Gastrocnemius medialis (tissue), 4 donors: Measurements from ENCODE around the gene CD7. TPM values are rescaled to one million over a fixed set of nuclear protein-coding genes. Genes with fewer than 3 reads are reported as not detected.

Experiments used
- ATAC-seq, 2 donors: fragments of 150-250 bp; one replicate each; pipeline ENCODE4 v1.9.1; 2016
- DNase-seq, 2 donors: peaks; one replicate each; pipeline ENCODE4 v3.0.0-alpha.2; 2019
- H3K27ac ChIP-seq, 4 donors: fragments of 200-600 bp; sonication (generic); 1 replicate in 1 of 4; 2 replicates in 3 of 4; pipeline ENCODE4 v1.5.1; 2016 to 2018; ENCODE audit warnings: mild to moderate bottlenecking in 2 of 4, moderate library complexity in 1 of 4
- H3K27me3 ChIP-seq, 3 donors: fragments of 200-600 bp; sonication (generic) in 2 of 3; 1 replicate in 1 of 3; 2 replicates in 2 of 3; pipeline versions ENCODE4 v1.5.1 to v1.6.0; 2016 to 2019; ENCODE audit warnings: mild to moderate bottlenecking in 1 of 3, moderate library complexity in 1 of 3
- H3K36me3 ChIP-seq, 2 donors: fragments of 200-600 bp; sonication (generic) in 1 of 2; one replicate each; pipeline ENCODE4 v1.5.1; 2017 to 2018
- H3K4me1 ChIP-seq, 2 donors: fragments of 200-600 bp; sonication (generic) in 1 of 2; one replicate each; pipeline ENCODE4 v1.5.1; 2016 to 2017; ENCODE audit warnings: mild to moderate bottlenecking in 2 of 2
- H3K4me3 ChIP-seq, 4 donors: fragments of 200-600 bp; sonication (generic) in 3 of 4; 1 replicate in 1 of 4; 2 replicates in 3 of 4; pipeline ENCODE4 v1.5.1; 2016 to 2019; ENCODE audit warnings: mild to moderate bottlenecking in 2 of 4
- H3K9me3 ChIP-seq, 3 donors: fragments of 200-600 bp; sonication (generic) in 2 of 3; 1 replicate in 1 of 3; 2 replicates in 2 of 3; pipeline ENCODE4 v1.5.1; 2016 to 2019
- POLR2A ChIP-seq, 2 donors: fragments of 450-650 bp; IDR thresholded peaks; one replicate each; pipeline ENCODE4 v1.6.1; 2017; ENCODE audit warnings: antibody characterized with exemption in 2 of 2, mild to moderate bottlenecking in 2 of 2, moderate library complexity in 2 of 2
- in situ Hi-C, 4 donors: fragments of 200-750 bp; cut with MboI; loops; one replicate each; pipeline versions ENCODE4 v1.15.0 to v1.8.0; 2017; ENCODE audit warnings: low sequenced_read_pairs in 4 of 4
- intact Hi-C: fragments of 100-400 bp; cut with DNase I; formaldehyde crosslinking; loops from one replicate; pipeline ENCODE4 v1.15.1; 2023; ENCODE audit warnings: low total_unique reads
- total RNA-seq, 4 donors: library from RNA; depleted of rRNA; stranded (reverse); fragments of >200 nt; gene quantifications; one replicate each; pipeline versions ENCODE4 v1.1.0 to v1.2.3, GENCODE V29; 2016
- TF ChIP-seq, protein P1 (sequence below), 5 experiments: fragments of 450-650 bp in 3 of 5; fragments of 200-600 bp in 2 of 5; sonication (generic) in 2 of 5; IDR thresholded peaks in 4 of 5; conservative IDR thresholded peaks in 1 of 5; 1 replicate in 4 of 5; 2 replicates in 1 of 5; pipeline ENCODE4 v1.5.1; 2016 to 2019; ENCODE audit warnings: antibody characterized with exemption in 5 of 5, mild to moderate bottlenecking in 3 of 5, moderate library complexity in 3 of 5

The CD7 gene
- total RNA-seq, 4 donors from 2014 or later: 1.7 TPM; not detected in 3

DNA sequence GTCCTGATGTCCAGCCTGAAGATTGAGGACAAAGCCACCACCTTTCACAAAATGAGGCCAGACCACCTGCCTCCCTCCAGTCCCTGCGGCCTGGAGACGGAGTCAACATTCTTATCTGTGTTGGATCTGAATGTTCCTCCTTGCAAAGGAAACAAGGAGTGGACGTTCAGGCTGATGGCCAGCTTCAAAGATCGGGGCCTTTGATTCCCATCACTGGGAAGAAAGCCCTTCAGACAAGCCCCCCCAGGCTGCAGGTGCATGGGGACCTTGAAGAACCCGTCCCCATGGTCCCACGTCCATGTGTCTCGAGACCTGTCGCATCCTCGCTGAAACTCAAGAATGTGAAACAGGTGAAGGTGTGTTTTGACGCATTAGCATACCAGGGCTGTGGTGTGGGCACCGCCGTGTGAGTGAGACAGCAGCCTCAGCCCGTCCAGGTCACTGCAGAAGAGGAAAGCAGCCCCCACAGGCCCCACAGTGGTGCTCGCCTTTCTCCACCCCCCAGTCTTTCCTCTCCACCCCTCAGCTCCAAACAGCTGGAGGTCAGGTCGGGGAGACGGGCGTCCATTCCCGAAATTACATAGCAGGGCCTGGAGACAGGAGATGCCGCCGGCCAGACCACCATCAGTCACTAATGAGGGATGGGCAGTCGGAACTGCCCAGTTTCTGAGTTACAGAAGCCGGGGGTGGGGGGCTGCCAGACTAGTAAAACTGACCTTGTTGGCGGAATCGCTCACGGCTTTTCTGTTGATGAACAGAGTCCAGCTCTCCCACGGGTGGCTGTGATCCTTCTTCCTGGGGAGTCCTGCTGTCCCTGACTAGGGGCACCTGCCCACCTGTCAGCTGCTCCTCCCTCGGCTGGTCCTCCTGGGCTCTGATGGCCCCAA, 43.0 kb downstream of the CD7 start:
- H3K4me1 ChIP-seq: peaks cover 35 to 39% of the 10 kb centered on the region in 2 donors
- no peak for ATAC-seq

DNA sequence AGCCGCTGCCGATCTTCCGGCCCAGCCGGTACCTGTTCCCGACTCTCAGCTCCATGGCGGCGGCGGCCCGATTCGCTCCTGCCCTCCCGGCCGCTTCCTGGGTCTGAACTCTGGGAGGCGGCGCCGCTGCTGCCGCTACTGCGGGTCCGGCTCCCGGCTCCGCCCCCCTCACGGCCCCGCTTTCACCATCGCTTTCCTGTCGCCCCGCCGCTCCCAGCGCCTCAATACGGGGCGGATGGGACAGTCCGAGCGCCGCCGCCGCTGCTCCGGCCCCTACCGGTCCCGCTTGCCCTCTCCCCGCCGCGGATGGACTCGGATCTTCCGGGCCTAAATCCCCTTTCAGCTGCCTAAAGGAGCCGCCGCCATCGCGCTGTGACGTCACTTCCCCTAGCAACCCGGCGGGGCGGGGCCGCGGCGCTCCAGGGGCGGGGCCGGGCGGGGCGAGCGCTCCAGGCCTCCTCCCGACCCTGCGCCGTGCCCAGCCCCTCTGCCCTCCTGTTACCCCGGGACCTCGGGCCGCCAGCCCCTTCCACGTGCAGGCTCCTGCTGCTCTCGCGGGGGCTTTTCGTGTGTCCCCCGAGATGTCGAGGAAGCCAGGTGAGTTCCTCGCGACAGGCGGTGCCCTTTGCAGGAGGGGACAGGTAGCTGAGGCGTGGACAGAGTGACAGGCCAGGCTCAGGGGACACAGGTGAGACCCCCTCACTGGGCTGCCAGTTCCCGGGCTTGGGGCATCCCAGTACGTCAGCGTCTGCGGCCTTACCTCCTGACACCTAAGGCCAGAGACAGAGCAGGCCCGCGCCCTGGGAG, 43.9 kb downstream of the CD7 start, which contains the start of gene CSNK1D:
CSNK1D (minus strand) TSS at position 374 of the 807 bp plus-strand sequence; CDS start at position 55, 319 bp downstream.
- intact Hi-C loops (loop anchor here (1.0 kb wide), 1 partner anchor 19 kb away; no protein-coding TSS in a partner anchor), in situ Hi-C loops (no loop called here)
- Histone ChIP-seq H3K27me3 (no peaks in the 10 kb centered on the region), H3K36me3 (peaks cover 0 to 12% of the 10 kb centered on the region in 2 donors), H3K9me3 (no peaks in the 10 kb centered on the region), H3K27ac (peak within 1 kb of the TSS; percentile 99 to 100 (median 100)), H3K4me1 (peaks cover 44 to 48% of the 10 kb centered on the region in 2 donors), H3K4me3 (peak within 1 kb of the TSS; percentile 90 to 99 (median 98))
- DNase-seq (peak; percentile 76 to 85), ATAC-seq (peak; percentile 84 to 87)
- TF ChIP-seq, protein P1, sequence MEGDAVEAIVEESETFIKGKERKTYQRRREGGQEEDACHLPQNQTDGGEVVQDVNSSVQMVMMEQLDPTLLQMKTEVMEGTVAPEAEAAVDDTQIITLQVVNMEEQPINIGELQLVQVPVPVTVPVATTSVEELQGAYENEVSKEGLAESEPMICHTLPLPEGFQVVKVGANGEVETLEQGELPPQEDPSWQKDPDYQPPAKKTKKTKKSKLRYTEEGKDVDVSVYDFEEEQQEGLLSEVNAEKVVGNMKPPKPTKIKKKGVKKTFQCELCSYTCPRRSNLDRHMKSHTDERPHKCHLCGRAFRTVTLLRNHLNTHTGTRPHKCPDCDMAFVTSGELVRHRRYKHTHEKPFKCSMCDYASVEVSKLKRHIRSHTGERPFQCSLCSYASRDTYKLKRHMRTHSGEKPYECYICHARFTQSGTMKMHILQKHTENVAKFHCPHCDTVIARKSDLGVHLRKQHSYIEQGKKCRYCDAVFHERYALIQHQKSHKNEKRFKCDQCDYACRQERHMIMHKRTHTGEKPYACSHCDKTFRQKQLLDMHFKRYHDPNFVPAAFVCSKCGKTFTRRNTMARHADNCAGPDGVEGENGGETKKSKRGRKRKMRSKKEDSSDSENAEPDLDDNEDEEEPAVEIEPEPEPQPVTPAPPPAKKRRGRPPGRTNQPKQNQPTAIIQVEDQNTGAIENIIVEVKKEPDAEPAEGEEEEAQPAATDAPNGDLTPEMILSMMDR (IDR thresholded peaks at IDR 0.05 in 4 of 5, conservative IDR thresholded peaks at IDR 0.05 in 1 of 5): no peak
- TF ChIP-seq POLR2A (IDR thresholded peaks at IDR 0.05): peak; percentile 76 to 84

More for the DNA sequence above, 43.0 kb downstream of the CD7 start:
- no peaks in the 10 kb centered on the region for H3K27me3 ChIP-seq
- intact Hi-C loops: no loop called here
- H3K27ac ChIP-seq: peak overlapping the region; percentile 99 to 100 (median 100)
- H3K9me3 ChIP-seq: no peaks in the 10 kb centered on the region
- peak overlapping the region; percentile 90 to 99 (median 98) for H3K4me3 ChIP-seq
- peaks cover 0 to 12% of the 10 kb centered on the region in 2 donors for H3K36me3 ChIP-seq
- DNase-seq: no peak
- in situ Hi-C loops: no loop called here
- TF ChIP-seq, protein P1 (IDR thresholded peaks at IDR 0.05 in 4 of 5, conservative IDR thresholded peaks at IDR 0.05 in 1 of 5): no peak
- TF ChIP-seq POLR2A (IDR thresholded peaks at IDR 0.05): no peak

DNA sequence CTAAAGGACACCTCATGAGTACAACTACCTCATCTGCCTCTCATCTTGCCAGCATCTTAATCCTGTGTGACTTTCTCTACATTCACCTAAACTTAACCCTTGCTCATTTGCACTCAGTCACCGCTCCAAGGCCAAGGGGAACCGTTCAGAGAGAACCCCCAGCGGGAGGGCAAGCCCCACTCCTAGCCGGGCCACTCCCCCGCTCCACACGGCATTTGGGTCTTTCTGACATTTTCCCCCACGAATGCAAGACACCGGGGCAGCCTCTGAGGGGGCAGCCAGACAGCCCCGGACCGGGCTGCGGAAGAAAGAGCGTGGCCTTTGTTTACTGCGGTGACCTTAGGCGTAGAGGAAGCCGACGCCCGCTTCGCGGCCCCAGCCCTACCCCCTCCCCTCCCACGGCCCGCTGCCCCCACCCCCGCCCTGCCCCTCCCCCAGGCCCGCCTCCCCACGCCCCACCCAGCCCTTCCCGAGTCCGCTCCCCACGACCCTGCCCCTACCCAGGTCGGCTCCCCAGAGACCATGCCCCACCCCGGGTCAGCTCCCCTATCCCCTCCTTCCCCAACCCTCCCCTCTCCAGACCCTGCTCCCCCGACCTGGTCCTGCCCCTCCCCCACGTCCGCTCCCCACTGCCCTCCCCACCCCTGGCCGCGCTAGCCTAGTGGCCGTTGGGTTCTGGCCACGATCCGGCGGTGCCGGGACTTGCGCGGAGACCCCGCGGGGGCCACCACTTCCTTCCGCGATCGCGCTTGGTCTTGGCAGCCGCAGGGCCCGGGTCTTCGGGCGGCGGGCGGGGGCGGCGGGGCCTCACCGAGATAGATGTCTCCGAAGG, 44.7 kb downstream of the CD7 start:
- peak in 1 of 2 donors; percentile 44 for DNase-seq
- Histone ChIP-seq H3K27me3 (no peaks in the 10 kb centered on the region), H3K9me3 (no peaks in the 10 kb centered on the region), H3K27ac (peak overlapping the region; percentile 99 to 100 (median 100)), H3K4me1 (peaks cover 52 to 56% of the 10 kb centered on the region in 2 donors), H3K4me3 (peak overlapping the region; percentile 90 to 99 (median 98)), H3K36me3 (peaks cover 0 to 12% of the 10 kb centered on the region in 2 donors)
- ATAC-seq: peak; percentile 19 to 22
- no peak for TF ChIP-seq POLR2A (IDR thresholded peaks at IDR 0.05)
- TF ChIP-seq, protein P1 (IDR thresholded peaks at IDR 0.05 in 4 of 5, conservative IDR thresholded peaks at IDR 0.05 in 1 of 5): no peak
- intact Hi-C loops (loop anchor here (1.0 kb wide), 1 partner anchor 20 kb away; no protein-coding TSS in a partner anchor), in situ Hi-C loops (no loop called here)

DNA sequence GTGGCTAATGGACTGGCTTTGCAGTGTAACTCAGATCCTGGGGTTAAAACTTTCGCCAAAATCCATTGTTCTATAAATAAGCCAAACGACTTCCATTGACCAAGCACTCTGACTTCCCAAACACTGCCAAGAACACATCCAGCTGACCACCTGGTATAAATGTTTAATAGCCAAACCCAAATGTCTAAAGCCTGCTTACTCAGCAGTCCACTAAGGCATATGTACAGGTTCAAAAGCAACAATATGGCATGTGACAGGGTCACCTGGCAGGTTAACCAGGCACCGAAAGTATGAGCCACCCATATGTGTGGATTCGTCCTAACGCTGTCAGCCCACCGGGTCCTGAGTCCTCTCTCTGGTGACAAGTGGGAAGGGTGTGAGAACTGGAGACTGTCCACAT, 46.0 kb downstream of the CD7 start:
- in situ Hi-C loops (no loop called here), intact Hi-C loops (no loop called here)
- TF ChIP-seq, protein P1 (IDR thresholded peaks at IDR 0.05 in 4 of 5, conservative IDR thresholded peaks at IDR 0.05 in 1 of 5): no peak
- no peak for TF ChIP-seq POLR2A (IDR thresholded peaks at IDR 0.05)
- Histone ChIP-seq H3K27ac (peak overlapping the region; percentile 99 to 100 (median 100)), H3K4me1 (peaks cover 63 to 67% of the 10 kb centered on the region in 2 donors), H3K27me3 (no peaks in the 10 kb centered on the region), H3K36me3 (peaks cover 0 to 12% of the 10 kb centered on the region in 2 donors), H3K4me3 (peak overlapping the region in 2 of 4 donors; percentile 90 to 97), H3K9me3 (no peaks in the 10 kb centered on the region)
- DNase-seq: no peak
- no peak for ATAC-seq
